Fibroblast of villous mesenchyme (primary cell): ENCODE data around the gene UNC13C. TPM values are rescaled to one million over a fixed set of nuclear protein-coding genes. Genes with fewer than 3 reads are reported as not detected.

Experiments used
- DNase-seq: peaks from one replicate; pipeline ENCODE4 v3.0.0-alpha.2; 2010; ENCODE audit warnings: low read depth
- H3K4me3 ChIP-seq: 2 replicates; pipeline ENCODE4 v1.5.1; 2011; ENCODE audit warnings: low read depth, mild to moderate bottlenecking, low read length
- total RNA-seq: library from RNA; depleted of rRNA; stranded (reverse); fragments of >200 nt; gene quantifications from 2 replicates; pipeline ENCODE4 v1.2.3, GENCODE V29; 2012
- TF ChIP-seq, protein P1 (sequence below): IDR thresholded peaks from 2 replicates; pipeline ENCODE4 v1.5.1; 2012; ENCODE audit warnings: low read depth, mild to moderate bottlenecking, low read length; ENCODE audit not compliant: insufficient read depth

The UNC13C gene
- total RNA-seq, 1 donor, result not detected

DNA sequence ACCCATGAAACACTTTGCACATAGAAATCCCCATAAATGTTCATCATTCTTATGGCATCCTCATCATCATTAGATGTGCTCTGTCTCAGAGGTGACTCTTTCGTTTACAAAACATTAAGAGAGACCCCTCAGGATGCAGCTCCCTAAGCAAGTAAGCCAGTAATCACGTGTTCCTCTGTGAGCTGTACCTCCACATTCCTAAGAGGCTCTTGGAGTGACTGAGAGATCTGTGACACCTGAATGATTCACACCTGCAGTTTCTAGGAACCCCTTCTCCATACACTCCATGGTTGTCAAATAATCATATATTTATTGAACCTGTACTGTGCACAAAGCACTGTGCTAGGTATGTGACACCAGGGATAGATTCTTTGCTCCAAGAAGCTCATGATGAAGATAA is 602.4 kb downstream of the UNC13C start:
- TF ChIP-seq, protein P1, sequence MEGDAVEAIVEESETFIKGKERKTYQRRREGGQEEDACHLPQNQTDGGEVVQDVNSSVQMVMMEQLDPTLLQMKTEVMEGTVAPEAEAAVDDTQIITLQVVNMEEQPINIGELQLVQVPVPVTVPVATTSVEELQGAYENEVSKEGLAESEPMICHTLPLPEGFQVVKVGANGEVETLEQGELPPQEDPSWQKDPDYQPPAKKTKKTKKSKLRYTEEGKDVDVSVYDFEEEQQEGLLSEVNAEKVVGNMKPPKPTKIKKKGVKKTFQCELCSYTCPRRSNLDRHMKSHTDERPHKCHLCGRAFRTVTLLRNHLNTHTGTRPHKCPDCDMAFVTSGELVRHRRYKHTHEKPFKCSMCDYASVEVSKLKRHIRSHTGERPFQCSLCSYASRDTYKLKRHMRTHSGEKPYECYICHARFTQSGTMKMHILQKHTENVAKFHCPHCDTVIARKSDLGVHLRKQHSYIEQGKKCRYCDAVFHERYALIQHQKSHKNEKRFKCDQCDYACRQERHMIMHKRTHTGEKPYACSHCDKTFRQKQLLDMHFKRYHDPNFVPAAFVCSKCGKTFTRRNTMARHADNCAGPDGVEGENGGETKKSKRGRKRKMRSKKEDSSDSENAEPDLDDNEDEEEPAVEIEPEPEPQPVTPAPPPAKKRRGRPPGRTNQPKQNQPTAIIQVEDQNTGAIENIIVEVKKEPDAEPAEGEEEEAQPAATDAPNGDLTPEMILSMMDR, result no peak
- no peak overlapping the region for H3K4me3 ChIP-seq
- no peak for DNase-seq

DNA sequence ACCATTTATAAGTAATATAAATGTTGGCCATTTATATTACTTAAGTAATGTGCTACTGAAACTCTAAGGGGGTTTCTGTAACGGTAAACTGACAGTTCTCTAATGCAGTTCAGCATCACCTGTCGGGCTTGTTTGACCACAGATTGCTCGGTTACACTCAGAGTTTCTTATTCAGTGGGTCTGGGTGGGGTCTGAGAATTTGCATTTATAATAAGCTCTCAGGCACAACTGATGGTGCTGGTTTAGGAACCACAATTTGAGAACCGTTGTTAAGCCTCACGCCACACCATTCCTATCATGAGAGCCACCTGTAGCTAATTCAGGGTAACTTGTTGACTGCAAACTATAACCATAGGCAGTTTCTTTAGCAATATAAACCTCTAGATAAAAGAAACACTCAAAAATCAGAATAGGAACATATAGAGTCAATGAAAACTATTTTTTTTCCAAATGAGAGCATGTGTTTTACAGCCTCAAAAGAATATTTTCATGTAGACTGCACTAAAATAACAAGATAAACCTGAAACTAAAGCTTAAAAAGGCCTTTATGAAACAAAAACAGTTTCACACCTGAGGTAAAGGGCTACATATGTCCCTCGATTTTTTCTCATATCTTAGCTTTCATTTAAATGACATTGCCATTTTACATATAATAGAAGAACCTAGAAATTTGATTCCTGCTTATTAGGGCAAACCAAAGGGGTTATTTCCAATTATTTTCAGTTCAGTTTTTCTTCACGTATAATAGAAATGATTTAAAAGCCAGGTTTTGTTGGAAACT is 604.8 kb downstream of the UNC13C start:
- TF ChIP-seq, protein P1, result no peak
- no peak overlapping the region for H3K4me3 ChIP-seq
- DNase-seq, result no peak

DNA sequence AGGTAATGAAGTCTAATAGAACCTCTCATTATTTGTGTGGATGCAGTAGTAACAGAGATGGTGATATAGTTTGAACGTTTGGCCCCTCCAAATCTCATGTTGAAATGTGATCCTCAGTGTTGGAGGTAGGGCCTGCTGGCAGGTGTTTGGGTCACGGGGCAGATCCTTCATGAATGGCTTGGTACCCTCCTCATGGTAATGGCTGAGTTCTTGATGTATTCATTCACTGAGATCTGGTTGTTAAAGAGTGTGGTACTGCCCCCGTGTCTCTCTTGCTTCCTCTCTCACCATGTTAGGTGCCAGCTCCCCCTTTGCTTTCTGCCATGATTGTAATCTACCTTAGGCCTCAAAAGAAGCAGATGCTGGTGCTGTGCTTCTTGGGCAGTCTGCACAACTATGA is 606.8 kb downstream of the UNC13C start:
- TF ChIP-seq, protein P1, result no peak
- DNase-seq, result no peak
- no peak overlapping the region for H3K4me3 ChIP-seq

DNA sequence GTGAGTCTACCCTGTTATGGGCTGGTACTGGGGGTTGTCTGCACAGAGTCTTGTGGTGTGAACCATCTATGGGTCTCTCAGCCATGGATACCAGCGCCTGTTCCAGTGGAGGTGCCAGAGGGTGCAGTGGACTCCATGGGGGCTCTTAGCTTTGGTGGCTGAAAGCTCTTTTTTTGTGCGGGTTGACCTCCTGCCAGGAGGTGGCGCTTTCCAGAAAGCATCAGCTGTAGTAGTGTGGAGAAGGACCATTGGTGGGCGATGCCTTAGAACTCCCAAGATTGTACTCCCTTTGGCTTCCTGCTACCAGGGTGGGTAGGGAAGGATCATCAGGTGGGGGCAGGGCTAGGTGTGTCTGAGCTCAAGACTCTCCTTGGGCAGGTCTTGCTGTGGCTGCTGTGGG is 615.9 kb downstream of the UNC13C start:
- TF ChIP-seq, protein P1, result no peak
- H3K4me3 ChIP-seq, result no peak overlapping the region
- no peak for DNase-seq

DNA sequence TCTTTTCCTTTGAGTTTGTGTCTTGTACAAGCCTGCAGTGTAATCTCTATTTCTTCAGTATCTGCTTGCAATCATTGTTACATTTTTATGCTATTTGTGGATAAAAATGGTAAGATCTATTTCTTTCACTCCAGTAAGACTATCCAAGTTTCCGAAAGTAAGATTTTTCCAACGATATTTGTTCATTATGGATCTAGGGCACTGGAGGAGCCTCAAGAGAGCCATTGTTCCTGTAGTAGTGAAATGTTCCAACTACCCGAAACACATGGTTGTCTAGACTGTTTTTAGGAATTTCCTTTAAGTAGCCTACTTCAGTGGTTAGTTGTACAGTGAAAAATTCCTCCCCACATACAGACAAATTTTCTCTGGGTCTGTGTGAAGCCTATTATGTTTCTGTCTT is 621.1 kb downstream of the UNC13C start:
- TF ChIP-seq, protein P1, result no peak
- H3K4me3 ChIP-seq, result no peak overlapping the region
- no peak for DNase-seq

DNA sequence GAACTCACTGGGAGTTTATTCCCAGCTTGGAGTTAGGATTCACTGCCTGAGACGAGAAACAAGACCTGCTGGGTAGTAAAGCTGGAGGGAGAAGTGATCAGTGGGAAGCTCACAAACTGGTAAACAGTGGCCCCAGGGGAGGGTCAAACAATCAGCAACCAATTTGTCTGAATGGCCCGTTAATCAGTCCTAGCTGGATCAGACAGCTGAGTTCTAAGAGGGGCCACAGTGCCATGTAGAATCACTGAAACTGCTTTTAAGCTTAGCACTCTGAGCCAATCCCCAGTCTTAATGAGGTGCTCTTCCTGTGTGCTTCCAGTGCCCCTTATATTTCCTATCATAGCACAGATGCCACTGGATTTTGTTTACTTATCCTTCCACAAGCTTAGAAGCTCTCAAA is 626.8 kb downstream of the UNC13C start:
- no peak for DNase-seq
- TF ChIP-seq, protein P1, result no peak
- H3K4me3 ChIP-seq, result no peak overlapping the region

DNA sequence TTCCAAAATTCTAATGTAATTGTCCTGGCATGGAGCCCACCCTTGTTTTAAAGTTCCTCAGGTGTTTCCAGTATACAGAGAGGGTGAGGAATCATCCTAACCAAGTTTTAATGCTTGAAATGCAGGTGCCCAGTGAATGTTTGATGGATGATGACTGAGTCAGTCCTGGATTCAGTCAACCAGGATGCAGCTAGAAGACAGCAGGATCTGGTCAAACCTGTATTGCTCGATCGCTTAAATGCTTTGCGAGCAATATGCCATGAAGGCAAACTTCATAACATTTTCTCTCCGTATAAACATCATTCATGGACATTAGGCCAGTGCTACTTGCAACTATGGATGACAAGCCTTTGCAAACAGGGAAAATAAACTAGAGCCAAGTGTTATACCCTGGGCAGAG is 627.3 kb downstream of the UNC13C start:
- no peak overlapping the region for H3K4me3 ChIP-seq
- TF ChIP-seq, protein P1, result no peak
- DNase-seq, result no peak
